ENCODE measurements around the gene PRSS27.
A peak's percentile ranks its signal among the peaks of the same experiment; 100 is the strongest.
"Not testable (repeated sequence)": the region's sequence is repeated elsewhere in the genome, so short reads cannot be mapped to it uniquely, and the experiment has no call there.

Gene PRSS27

DNA sequence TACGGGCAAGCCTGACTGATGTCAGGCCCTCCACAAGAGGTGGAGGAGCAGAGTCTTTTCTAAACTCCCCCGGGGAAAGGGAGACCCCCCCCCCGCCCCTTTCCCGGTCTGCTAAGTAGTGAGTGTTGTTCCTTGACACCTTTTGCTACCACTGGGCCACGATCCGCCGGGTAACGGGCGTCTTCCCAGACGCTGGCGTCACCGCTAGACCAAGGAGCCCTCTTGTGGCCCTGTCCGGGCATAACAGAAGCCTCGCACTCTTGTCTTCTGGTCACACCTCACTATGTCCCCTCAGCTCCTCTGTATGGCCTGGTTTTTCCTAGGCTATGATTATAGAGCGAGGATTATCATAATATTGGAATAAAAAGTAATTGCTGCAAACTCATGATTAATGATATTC is 50.0 kb downstream of the PRSS27 start:
- DNase-seq = peak; percentile 86

DNA sequence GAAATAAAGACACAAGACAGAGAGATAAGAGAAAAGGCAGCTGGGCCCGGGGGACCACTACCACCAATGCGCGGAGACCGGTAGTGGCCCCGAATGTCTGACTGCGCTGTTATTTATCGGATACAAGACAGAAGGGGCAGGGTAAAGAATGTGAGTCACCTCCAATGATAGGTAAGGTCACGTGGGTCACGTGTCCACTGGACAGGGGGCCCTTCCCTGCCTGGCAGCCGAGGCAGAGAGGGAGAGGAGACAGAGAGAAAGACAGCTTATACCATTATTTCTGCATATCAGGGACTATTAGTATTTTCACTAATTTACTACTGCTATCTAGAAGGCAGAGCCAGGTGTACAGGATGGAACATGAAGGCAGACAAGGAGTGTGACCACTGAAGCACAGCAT is 50.4 kb downstream of the PRSS27 start:
- DNase-seq = not testable (repeated sequence)

DNA sequence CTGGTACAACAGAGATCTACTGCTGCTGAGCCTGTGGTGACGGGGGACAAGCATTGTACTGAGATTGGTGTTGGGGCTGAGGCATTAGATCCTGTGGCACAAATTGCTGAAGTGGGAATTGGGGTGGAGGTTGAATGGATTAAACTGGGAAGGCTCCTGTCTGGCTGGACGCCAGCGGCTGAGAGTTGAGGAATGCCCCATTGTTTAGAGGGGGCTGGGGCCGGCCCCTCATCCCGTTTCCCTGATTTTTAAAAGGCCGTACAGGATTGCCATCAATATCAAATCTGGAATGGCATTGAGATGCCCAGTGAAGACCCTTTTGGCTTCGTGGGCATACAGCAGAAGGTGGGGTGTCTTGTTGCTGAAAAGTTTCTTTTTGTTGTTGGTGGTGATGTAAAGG is 53.4 kb downstream of the PRSS27 start:
- not testable (repeated sequence) for DNase-seq

DNA sequence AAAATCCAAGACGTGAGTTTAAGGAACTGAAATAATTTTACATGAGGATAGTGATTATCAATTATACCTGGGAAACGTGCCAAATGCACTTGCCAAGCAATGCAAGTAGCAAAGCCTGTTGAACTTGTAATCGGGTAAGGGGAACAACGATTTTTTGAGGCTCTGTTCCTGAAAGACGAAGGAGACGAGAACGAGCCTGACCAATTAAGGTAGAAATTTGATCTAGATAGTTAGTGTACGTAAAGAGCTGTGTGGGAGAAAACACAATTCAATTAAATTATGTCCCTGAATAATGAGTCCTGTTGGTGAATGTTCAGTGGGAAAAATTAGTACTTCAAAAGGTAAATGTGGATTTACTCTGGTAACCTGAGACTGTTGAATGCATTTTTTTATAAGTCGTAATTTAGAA is 55.4 kb downstream of the PRSS27 start:
- no peak for DNase-seq

DNA sequence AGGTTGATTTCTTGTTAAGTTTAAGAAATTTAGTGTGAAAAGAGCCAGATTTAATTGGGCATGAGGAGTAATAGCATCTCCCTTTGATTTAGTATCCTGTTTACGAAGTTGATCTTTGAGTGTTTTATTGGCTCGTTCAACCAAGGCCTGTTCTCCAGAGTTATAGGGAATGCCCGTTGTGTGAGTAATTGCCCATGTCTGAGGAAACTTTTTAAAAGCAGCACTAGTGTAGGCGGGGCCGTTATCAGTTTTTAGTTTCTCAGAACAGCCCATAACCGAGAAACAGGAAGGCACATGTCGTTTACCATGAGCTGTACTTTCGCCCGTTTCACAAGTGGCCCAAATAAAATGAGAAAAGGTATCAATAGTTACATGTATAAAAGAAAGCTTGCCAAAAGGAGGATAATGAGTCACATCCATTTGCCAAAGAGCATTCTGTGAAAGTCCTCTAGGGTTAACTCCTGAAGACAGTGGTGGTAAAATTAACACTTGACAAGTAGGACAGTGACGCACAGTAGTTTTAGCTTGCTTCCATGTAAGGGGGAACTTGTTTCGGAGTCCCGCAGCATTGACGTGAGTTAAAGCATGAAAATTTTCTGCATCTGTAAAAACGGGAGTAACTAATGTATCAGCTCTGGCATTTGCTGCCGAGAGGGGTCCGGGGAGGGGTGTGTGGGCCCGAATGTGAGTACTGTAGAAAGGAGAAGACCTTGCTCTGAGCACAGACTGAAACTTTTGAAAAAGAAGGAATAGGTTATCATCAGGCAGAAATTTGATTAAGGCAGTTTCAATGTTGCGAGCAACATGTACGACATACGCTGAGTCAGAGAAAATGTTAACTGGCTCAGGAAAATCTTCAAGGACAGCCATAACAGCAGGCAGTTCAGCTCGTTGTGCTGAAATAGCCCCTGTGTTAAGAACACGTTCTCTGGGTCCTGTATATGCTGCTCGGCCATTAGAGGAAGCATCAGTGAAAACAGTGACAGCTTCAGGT is 56.2 kb downstream of the PRSS27 start:
- DNase-seq = peak; percentile 72

Data from activated effector memory CD4-positive, alpha-beta T cell treated with anti-CD3 and anti-CD28 coated beads, Interleukin-2, amount 50 U/mL, for 16 hours (primary cell).